Activated CD4-positive, alpha-beta T cell treated with anti-CD3 and anti-CD28 coated beads, Interleukin-2, Interleukin-6, amounts not matched to agents 100 ng/mL and 50 ng/mL, durations not matched to agents 16 hours and 8 hours (primary cell): ENCODE results near the gene TRIM8.

Experiments used
- DNase-seq: peaks from one replicate; pipeline ENCODE4 v3.0.0-alpha.2; 2020

TRIM8 gene

GRCh38 chr10:102644066-102644645 is at the start of gene TRIM8:
Gene TRIM8, plus strand, starts transcription at chr10:102644479. Its CDS starts 139 bp downstream, at chr10:102644618.
- peak; percentile 70 for DNase-seq

- no peak for DNase-seq
These were observed 49.0 kb upstream of the TRIM8 start for GRCh38 chr10:102595293-102595692.

DNA sequence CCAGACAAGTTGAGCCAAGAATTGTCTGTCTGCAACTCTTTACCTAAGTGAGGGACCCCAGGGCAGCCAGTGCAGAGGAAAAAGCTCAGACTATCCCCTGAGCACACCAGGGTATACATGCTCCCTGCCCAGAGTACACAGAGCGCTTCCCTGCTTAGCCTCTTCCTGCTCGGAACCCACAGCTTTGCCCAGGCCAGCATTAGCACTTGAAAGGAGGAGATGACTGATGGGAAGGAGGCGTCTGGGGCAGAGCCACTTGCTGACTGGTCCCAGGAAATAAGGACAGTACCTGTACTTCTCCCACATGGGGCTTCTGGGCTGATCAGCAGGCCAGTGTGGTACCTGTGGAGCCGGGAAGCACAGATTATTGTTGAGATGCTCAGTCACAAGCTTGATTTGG is 48.4 kb upstream of the TRIM8 start:
- DNase-seq, result no peak

DNA sequence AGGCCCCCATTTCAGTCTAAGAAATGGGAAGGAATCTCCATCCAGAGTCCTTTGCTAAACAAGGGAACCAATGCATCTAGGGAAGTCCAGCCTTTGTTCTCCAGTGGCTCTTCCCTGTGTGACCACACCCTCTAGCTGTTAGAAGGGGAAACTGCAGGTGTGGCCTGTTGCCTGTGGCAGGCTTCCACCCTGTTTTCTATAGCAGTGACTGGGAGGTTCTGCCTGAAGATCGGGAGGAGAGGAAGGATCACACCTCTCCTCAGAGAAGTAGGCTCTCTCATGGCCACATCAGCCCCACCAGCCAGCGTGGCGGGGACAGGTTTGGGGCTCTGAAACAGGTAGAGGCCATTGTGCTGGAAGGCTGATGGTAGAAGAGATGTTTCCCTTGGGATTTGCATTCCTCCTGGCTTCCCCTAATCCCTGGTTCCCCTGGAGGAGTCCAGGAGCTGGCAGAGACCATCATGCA is 47.7 kb upstream of the TRIM8 start:
- peak; percentile 44 for DNase-seq

GRCh38 chr10:102597131-102597991 is 46.9 kb upstream of the TRIM8 start:
- no peak for DNase-seq

DNA sequence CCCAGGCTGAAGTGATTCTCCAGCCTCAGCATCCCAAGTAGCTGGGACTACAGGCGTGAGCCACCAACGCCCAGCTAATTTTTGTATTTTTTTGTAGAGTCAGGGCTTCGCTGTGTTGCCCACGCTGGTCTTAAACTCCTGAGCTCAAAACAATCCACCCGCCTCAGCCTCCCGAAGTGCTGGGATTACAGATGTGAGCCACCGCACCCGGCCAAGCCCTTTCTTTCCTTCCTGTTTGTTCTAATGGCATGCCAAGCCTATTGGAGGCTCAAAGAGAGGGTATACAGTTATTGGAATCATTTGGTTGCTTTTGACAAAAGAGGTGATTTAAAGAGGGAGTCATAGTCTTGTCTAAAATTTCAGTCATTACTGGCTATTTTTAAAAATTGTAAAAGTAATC is 46.0 kb upstream of the TRIM8 start:
- DNase-seq, result no peak

DNA sequence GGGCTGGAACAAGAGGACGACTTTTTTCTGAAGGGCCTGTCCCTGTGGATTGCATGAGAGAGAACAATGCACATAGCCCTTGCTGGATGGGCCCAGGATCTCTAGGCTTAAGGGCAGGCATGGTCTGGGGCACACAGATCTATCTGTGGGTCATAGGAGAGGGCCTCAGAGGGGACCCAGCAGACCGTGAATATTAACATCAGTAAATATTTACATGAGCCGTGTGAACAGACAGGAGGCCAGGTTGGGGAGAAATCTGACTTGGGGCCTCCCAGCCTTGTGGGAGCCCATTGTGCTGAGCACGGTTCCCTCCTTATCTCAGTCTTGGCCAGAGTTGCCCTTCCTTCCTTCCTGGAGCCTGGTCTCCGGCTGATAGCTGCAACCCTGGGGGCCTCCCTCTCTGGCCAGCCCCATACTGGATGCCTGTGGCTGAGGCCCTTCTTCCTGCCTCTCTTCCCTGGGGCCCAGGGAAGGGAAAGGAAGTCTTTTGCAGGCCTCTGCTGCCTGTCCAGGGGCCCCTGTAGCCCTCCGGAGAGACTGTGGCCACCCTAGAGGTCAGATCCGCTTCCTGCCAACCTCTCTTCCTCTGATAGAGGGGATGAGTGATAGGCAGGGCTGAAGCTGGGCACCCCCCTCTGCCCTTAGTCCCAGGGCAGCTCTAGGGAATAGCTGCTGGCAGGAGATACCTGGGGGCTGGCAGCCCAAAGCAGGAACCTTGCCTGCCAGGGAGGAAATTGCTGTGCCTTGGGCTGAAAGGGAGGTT is 44.5 kb upstream of the TRIM8 start:
- DNase-seq, result no peak

DNA sequence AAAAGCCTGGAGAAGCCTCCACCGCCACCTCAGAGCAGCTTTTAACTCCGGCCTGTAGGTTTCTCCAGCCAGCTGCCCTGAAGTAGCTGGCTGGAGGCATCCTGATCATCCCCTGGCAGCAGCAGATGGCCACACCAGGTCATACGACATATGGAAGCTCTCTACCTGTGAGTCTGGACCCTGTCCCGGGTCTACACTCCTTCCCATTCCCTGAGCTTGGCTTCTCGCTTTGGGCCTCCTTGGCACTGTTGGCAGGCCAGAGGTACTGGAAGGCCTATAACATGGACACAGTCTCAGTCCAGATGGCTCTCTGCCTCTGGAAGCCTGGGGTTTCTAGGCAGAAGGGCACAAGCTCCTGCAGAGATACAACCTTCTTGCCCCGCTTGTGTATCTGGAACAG is 43.5 kb upstream of the TRIM8 start:
- DNase-seq, result no peak

GRCh38 chr10:102601639-102602038 is 42.6 kb upstream of the TRIM8 start:
- DNase-seq, result no peak

GRCh38 chr10:102602272-102603045 is 41.8 kb upstream of the TRIM8 start:
- DNase-seq, result no peak

GRCh38 chr10:102603946-102604345 is 40.3 kb upstream of the TRIM8 start:
- no peak for DNase-seq

DNA sequence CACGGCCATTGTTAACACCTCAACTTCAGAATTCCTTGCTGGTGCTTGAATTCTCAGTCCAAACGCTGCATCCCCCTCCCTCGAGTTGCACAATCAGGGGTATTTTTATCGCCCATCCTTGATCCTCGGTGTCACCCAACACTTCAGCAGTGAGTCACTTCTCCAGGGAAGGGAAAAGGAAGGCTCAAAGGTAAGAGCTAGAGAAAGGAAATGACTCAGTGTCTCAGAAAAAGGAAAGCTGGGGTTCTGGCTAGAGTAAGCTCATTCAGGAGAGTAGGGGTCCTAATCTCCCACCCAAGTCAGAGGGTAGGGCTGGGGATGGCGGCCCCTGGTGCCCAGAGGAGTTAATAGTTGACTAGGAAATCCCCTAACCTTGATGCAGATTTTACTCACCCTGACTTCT is 39.8 kb upstream of the TRIM8 start:
- no peak for DNase-seq

GRCh38 chr10:102605712-102606111 is 38.6 kb upstream of the TRIM8 start:
- no peak for DNase-seq

DNA sequence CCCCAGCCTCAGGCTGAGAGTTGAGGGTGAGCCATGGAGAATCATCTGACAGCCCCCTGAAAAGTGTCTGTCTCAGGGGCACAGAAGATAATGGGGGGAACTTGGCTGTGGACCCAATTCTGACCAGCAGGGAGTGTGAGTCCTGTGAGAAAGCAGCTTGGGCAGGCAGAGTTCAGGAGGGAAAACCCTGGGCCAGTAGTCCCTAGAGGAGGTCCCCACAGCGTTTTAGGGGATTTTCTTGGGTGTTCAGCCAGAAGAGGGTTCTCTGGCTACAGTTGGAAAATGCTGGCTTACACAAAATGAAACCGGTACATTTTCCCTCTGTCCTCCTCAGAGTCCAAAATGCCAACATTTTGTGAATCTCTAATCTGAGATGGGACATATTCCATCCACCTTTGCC is 35.8 kb upstream of the TRIM8 start:
- DNase-seq, result no peak

GRCh38 chr10:102610441-102610887 is 33.8 kb upstream of the TRIM8 start:
- DNase-seq, result no peak

- DNase-seq, result no peak
These were observed 32.7 kb upstream of the TRIM8 start for GRCh38 chr10:102611514-102612087.

GRCh38 chr10:102612964-102613275 is 31.4 kb upstream of the TRIM8 start:
- no peak for DNase-seq

- no peak for DNase-seq
These were observed 31.0 kb upstream of the TRIM8 start for GRCh38 chr10:102613286-102613685.

GRCh38 chr10:102613785-102614184 is 30.5 kb upstream of the TRIM8 start:
- no peak for DNase-seq

- DNase-seq, result no peak
These were observed 29.4 kb upstream of the TRIM8 start for GRCh38 chr10:102614888-102615287.

DNA sequence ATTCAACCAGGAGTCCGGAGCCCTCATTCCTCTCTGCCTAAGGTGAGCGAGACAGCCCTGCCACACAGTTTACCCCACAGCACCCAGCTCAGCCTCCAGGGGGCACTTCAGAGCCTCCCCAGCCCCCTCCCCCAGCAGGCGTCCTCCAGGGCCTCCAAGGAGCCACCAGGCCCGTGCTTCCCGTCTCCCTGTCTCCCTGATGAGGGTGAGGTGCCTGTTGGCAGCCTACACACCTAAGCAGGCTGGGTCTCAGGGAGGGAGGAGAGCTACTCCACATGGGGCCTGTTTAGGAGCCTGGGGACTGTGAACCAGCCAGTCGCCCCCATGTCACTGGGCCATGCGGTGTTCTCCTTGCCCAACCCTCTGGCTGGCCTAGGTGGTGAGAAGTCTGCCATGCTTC is 28.9 kb upstream of the TRIM8 start:
- peak; percentile 23 for DNase-seq

DNA sequence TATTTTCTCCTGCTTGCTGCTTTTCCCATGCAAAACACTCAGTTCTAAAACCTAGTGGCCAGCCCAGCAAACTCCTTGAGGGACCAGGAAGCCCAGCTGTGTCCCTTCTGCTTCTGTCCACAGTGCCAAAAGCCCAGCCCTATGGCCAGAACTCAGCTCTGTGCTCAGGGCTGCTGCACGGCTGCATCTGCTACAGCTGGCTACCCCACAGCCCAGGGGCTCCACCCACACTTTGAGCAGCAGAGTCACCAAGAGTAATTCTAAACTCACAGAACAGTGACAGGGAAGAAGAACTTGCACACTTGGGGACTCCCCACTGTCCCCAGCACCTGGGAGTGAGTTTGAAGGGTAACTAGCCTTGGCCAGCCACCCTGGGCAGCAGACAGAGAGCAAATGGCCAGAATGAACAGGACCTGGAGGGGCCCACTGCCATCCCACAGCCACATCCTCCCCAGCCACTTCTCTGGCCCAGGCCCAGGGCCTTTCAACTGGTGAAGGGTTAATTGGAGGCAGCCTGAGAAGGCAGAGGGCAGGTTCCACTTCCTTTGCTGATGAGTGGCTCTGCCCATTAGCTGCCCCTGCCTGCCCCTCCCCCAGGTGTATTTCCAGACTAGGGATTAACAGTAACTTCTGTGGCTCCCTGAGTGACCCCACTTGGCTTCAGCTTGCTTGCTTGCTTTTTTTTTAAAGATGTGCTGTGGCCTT is 28.1 kb upstream of the TRIM8 start:
- DNase-seq, result no peak
